GM18526 (cell line): ENCODE measurements around the gene TAX1BP3.

Source experiments
- POLR2A ChIP-seq: IDR thresholded peaks from 3 replicates; pipeline ENCODE4 v1.6.1; 2011; ENCODE audit not compliant: insufficient read length; ENCODE audit errors: extremely low read depth

TAX1BP3 gene

DNA sequence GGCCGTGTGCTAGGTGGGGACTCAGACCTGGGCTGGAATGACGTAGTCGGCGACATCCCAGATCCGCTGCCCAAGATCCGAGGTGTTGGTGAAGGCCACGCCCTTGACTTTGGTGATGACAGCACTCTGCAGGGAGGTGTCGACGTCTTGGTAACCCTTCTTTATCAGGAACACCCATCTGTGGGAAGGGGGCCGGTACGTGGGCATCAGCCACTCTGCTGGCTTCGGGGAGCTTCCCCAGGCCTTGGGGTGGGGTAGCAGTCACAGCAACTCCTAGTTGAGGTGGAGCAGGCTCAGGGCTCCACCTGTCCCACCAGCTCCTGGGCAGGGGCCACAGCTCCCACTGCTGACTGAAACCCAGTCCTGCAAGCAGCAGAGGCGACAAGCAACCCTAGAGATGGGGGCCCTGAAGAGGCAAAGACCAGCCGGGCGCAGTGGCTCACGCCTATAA, 23.3 kb upstream of the TAX1BP3 start:
- no peak for TF ChIP-seq POLR2A

DNA sequence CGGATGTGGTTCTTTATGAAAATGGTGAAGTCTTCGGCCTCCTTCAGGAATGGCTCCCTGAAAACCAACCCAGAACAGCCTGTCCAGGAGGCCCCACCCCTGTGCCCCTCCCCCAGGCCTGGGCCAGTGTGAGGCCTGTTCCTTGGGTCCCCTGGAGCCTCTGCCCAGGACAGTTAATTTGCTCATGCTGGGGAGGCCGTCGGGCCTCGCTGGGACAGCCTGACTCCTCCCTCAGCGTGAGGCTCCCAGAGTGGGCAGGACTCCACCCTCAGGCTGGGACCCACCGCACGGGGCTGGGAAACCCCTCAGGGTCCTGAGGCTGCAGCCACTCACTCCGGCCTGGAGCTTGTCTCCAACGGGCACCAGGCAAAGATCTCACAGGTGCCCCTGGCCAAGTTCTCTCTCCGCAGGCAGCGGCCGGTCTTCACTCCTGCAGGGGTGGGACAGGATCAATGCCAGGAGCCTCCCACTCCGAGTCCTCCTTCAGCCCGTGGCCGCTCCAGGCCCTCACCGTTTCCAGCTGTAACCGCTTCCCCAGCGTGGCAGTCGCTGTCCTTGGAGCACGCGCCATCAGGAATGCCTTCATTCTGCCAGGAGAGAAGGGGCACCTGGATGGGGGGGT, 21.8 kb upstream of the TAX1BP3 start:
- no peak for TF ChIP-seq POLR2A

DNA sequence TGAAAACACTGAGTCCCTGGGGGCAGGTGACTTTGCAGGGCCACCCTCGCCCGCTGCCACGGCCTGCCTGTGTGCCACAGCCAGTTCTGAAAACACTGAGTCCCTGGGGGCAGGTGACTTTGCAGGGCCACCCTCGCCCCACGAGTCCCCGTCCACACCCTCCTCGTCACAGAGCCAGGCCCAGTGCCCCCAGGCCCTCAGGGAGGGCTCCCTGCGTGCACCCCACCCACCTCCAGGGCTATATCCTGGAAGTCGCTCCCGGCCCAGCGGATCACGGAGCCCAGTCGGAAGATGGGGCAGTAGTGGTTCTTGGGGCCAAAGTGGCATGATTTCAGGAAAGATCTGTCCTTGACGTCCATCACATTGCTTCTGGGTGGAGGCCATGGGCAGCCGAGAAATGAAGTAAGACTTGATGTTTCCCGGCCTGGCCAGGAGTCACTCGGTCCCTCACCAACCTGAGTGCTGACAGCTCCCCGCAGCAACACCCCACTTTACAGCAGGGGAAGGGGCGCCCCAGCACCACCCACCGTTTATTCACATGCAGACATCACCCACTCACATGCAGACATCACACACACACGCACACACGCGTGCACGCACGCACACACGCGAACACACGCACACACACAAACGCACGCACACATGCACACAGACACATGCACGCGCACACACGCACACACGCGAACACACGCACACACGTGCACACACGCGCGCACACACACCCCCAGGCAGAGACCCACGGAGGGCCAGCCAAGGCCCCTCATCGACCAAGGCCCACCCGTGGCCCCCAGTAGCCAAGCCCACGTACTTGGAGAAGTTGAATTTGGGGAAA, 21.1 kb upstream of the TAX1BP3 start:
- TF ChIP-seq POLR2A = no peak

DNA sequence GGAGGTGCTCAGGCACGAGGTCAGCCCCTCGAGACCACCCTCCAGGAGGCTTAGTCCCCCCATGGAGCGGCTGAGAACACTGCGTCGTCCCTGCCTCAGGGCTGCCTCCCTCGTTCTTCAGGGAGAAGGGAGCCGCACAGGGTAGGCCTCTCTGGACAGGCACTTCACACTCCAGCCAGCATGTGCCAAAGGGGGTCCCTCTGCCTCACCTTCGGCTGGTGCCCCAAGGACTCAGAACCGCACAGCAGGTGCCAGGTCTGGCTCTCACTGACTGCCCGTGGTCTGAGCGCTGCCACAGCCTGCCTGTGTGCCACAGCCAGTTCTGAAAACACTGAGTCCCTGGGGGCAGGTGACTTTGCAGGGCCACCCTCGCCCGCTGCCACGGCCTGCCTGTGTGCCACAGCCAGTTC, 20.5 kb upstream of the TAX1BP3 start:
- no peak for TF ChIP-seq POLR2A

DNA sequence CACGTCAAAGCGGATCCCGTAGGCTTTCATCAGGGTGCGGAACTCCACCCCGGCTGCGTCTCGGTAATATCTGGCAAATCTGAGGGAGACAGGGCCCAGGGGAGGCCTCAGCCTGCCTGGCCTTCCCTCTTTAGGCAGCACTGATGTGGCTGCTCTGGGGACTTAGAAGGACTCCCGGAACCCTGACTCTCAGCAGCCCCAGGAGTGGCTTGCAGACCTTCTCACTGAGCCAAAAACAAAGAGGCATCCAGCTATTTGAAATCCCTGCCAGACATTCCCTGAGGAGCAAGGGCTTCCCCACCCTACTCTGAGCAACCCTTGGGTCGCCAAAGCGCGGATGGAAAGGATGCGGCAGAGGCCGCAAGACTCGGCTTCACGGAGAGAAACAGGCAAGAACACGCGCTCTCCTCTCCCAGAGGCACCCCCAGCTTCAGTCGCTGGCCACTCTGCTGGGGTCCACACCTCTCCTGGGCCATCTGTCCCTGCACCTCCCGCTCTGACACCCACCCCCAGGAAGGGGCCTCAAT, 19.7 kb upstream of the TAX1BP3 start:
- no peak for TF ChIP-seq POLR2A

DNA sequence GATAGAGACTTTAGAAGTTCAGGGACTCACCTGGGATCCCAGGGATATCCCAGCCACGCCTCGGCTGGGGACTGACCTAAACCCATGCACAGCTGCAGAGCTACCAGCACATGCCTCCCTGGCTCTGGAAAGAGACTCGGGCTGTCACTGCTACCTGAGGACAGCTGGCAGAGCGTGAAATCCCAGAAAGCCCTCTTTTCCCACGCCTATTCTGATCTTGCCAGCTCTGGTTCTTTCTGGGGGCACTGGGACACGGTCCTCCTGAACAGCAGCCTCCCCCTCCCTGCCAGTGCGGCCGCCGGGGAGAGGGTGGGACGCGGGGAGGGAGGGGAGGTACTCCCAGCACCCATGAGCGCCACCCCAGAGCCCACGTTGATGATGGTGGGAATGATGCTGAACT, 16.8 kb upstream of the TAX1BP3 start:
- TF ChIP-seq POLR2A = no peak

DNA sequence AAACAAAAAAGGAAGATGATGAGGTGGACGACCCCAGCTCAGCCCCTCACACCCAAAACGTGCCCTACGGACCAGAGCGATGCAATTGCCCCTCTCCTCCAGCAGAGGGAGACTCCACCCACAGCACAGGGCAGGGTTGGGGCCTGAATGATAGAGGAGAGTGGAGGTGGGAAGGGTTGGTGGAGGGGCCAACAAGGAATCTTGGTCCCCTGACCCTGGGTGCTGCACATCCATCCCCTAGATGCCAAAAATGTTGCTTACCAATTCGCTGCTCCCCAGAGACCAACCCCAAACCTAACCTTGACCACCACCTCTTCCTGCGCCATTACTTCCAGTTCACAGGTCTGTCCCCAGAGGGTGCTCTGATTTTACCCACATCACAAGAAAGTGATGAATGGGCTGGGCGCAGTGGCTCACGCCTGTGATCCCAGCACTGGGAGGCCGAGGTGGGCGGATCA, 14.7 kb upstream of the TAX1BP3 start:
- no peak for TF ChIP-seq POLR2A

DNA sequence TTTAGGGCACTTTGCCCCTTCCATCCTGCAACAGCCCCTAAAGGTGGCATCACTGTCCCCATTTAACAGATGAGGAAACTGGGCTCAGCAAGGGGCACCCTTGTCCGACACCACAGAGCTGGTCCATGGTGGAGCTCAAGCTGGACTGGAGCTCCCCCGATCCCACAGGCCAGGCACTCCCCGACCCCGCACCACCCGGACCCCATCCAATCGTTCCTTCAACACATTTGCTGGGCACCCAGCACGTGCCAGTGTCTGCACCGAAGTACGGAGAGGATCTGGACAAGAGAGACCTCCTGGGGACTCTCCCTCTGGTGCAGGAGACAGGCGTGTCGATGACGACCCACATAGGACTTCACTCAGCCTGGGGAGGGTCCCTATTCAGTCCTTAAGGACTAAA, 13.7 kb upstream of the TAX1BP3 start:
- no peak for TF ChIP-seq POLR2A

DNA sequence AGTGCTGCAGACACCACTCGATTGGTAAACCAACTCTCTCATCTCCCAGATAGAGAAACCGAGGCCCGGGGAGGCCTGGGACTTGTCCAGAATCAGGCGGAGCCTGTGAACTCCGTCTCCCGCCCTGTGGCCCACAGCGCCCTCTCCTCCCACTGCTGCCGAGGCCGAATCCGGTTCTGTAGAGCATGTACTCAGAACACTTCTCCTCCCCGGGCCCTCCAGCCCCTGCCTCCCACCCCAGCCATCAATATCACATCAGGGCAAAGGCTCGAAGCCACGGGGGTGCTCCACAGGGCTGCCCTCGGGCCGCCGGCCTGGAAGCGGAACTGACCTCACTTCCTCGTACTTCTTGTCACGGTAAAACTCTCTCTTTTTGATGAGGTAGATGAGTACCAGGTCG, 13.2 kb upstream of the TAX1BP3 start:
- TF ChIP-seq POLR2A = no peak

DNA sequence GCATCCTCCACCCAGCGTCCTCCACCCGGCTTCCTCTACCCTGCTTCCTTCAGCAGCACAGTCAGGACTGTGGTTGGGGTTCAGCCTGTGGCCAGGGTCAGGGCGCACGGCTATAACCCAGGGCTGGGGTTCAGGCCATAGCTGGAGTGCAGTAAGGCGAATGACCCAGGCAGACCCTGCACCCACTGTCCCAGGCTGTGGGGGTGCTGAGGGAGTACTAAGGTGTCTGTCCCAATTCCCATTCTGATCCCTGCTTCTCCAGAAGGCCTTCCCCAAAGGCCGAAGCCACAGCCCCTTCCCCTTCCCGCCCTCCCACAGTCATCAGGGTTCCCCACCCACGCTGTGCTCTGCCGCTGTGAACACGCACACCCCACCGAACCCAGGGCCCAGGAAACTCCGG, 12.7 kb upstream of the TAX1BP3 start:
- no peak for TF ChIP-seq POLR2A

DNA sequence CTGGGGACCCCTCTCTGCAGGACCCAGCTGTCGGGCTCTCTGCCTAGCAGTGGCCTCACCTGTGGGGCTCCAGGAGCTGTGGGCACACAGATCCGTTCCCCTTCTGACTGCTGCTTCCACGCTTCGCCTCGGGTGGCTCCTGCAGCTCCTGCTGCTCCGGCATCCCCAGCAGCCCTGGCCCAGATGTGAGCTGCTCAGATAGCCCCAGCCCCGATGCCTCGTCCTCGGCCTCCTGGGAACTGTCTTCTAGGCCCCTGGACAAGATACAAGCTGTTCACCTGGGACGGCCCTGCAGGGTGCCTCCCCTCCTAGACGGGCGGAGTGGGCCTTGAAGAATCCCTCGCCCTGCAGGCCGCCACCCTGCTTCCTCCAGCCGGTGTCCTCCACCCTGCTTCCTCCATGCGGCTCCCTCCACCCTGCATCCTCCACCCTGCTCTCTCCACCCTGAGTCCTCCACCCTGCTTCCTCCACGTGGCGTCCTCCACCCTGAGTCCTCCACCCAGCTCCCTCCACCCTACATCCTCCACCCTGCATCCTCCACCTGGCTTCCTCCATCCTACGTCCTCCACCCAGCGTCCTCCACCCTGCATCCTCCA, 11.3 kb upstream of the TAX1BP3 start:
- TF ChIP-seq POLR2A = no peak

DNA sequence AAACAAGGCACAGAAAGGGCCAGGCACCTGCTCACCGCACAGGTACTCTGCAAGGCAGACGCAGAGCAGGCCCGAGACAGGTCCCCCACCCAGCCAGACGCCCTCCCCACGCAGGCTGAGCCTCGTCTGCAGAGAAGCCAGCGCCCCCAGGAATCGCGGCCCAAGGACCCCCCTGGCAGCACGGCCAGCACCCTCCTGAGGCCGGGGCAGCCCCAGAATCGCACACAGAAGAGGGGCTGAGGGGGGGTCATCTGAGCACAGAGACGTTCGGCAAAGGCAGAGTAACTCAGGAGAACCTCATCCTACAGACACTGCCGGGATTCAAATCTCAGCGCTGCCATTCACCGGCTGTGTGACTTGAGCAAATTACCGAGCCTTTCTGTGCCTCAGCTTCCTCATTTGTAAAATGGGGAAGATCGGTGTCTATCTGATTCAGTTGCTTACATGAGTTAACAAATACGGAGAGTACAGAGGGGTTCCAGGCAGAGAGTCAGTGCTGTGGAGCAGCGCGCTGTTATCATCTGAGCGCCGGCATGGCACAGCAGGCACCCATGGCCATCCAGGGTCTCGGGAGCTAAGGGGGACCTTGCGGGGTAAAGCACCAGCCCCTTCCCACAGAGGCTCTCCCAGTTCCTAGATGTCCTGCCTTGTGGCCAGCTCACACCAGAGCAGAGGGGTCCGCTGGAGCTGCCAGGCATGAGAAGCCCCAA, 10.6 kb upstream of the TAX1BP3 start:
- no peak for TF ChIP-seq POLR2A

DNA sequence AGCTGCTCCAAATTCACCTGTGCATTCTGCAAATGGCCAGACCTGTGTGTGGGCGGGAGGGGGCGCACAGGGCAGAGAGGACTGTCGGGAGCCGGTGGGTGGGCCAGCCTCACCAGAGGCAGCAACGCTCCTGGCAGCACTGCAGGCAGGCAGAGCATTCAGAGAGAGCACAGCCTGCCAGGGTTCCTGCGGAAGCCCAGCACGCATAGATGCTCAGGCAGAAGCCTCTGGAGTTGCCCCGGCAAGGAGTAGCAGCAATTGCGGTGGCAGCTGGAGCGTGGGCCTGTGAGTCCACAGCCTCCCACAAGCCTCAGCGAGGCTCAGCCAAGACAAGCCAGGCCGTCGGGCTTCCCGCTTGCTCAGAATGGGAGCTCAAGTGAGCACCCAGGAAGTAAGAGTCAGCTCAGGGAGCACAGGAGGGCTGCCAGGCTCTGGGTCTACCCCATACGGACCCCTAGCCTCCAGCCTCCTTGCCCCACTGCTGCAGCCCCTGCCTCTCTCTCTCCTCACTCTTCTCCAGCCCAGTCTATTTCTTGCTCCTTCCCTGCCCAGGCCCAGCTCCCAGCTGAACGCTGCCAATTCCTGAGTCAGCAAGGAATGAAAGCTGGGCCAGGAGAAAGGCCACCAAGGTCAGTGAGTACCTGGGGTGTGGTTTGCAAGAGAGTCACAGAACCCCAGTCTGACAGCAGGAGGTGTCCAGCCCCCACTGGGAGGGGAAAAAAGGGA, 9.9 kb upstream of the TAX1BP3 start:
- no peak for TF ChIP-seq POLR2A

DNA sequence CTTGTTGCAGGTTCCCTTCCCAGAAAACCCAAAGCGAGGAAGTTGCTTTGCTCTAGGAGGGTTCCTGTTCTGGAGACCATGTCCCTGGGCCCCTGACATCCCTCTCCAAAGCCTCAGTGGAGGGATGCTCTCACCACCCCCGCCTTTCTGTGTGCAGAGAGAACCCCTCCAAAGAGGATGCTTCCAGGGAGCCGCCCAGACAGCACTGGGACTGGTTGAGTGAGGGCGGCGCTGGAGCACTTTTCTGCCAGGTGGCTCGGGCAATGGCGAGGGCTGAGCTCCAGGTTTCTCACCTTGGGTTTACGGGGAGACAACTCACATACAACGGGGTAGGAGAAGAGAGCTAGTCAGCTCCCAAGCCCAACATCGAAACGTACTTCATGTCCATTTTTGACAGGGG, 7.5 kb upstream of the TAX1BP3 start:
- TF ChIP-seq POLR2A = no peak

DNA sequence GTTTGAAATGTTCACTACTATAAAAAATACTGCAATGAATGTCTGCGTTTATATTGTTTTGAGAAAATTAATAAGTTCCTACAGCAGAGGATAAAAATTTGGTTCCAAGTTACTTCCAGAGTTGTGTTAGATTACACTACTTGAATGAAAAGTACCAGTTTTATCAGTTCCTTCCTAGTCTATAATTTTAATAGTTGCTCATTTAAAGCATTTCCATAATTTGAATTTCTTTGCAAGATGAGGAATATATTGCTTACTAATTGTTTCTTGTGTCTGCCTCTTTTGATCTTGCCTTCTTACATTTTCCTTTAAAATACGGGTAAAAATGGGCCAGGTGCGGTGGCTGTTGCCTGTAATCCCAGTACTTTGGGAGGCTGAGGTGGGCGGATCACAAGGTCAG, 4.2 kb upstream of the TAX1BP3 start:
- TF ChIP-seq POLR2A = no peak
